Measurements from ENCODE around the gene TCF7.

DNA sequence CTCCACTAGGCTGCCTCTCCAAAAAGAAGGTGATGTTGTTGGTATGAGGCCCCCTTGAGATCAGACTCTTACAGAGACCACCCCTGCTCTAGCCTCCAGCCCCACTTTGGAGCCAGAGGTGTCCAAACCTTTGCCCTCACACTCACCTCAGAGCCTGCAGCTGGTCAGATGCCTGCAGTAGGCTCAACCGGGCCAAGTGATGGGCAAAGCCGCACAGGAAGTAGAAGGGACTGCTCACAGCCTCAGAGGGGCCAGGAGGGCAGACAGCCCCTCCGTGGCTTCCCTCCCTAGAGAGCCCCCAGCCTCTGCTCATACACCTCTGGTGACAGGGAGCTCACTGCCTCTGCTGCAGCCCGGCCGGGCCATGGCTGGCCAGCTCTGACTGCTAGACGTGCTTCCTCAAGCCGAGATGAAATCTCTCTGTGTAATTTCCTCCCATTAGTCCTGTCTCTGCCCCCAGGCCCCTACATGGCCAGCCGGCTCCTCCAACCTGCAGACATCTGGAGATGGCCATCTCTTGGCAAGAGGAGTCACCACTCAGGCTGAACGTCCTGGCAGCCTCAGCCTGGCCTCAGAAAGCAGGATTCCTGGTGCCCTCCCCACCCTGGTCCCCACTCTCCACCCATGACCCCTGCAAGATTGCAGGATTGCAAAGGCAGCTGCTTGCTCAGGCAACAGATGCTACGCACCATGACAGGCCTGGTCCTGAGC is 7.3 kb upstream of the TCF7 start:
- TF ChIP-seq, protein P1, sequence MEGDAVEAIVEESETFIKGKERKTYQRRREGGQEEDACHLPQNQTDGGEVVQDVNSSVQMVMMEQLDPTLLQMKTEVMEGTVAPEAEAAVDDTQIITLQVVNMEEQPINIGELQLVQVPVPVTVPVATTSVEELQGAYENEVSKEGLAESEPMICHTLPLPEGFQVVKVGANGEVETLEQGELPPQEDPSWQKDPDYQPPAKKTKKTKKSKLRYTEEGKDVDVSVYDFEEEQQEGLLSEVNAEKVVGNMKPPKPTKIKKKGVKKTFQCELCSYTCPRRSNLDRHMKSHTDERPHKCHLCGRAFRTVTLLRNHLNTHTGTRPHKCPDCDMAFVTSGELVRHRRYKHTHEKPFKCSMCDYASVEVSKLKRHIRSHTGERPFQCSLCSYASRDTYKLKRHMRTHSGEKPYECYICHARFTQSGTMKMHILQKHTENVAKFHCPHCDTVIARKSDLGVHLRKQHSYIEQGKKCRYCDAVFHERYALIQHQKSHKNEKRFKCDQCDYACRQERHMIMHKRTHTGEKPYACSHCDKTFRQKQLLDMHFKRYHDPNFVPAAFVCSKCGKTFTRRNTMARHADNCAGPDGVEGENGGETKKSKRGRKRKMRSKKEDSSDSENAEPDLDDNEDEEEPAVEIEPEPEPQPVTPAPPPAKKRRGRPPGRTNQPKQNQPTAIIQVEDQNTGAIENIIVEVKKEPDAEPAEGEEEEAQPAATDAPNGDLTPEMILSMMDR (IDR thresholded peaks at IDR 0.05 in 4 of 5, conservative IDR thresholded peaks at IDR 0.05 in 1 of 5), result no peak
- TF ChIP-seq POLR2A (IDR thresholded peaks at IDR 0.05), result no peak
